ENCODE data around the gene IZUMO4.

- no peak for TF ChIP-seq CTCF (IDR thresholded peaks at IDR 0.05 in 4 of 5, conservative IDR thresholded peaks at IDR 0.05 in 1 of 5)
- no peak for TF ChIP-seq POLR2A (IDR thresholded peaks at IDR 0.05)
These were observed 47.5 kb downstream of the IZUMO4 start for GRCh38 chr19:2144190-2144589.

All from gastrocnemius medialis (tissue), 4 donors.